Activated CD8-positive, alpha-beta memory T cell treated with anti-CD3 and anti-CD28 coated beads for 48 hours (primary cell): ENCODE measurements around the gene COL27A1.
A peak's percentile ranks its signal among the peaks of the same experiment; 100 is the strongest.

ENCODE experiments used
- DNase-seq, 3 experiments: peaks; one replicate each; pipeline ENCODE4 v3.0.0-alpha.2; 2020; ENCODE audit warnings: low read depth in 2 of 3, low spot score in 2 of 3

COL27A1 gene

DNA sequence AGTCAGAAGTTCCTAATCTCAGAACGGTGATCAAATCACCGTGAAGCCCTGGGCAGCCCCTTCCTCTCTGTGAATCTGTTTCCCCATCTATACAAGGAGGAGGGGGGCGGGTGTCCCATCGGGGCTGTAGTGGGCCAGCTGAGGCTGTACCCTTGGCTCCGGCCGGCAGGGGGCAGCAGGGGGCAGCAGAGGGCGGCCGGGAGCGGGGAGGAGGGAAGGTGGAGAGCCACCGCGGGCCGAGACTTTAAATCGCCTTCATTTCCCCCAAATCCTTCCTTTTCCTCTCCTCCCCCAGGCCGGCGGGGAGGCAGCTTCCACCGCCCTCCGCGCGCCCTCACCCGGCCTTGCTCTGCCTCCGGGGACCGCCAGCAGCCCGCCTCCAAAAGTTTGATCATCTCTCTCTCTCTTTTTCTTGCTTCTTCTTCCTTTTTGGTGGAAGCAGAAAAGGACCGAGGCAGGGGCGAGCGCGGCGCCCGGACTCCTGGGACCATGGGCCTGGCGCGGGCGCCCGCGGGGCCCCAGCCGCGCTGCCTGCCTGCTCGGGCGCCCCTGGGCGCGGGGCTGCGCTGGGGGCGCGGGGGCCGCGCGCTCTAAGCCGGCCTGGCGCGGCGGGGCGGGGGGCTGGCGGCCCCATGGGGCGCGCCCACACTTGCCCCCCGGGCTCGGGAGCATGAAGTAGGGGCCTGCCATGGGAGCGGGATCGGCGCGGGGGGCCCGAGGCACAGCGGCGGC, at the start of gene COL27A1:
Gene COL27A1, plus strand, starts transcription at position 275 of the 732 bp plus-strand sequence. Its CDS starts 414 bp downstream, at position 689.
- DNase-seq: peak; percentile 65 to 76 (median 73)

GRCh38 chr9:114107286-114108001, 47.9 kb upstream of the COL27A1 start:
- no peak for DNase-seq

- DNase-seq: peak; percentile 32 to 49 (median 38)
Observed at GRCh38 chr9:114108016-114108833, 47.1 kb upstream of the COL27A1 start.

- DNase-seq: no peak
Observed at GRCh38 chr9:114109124-114109523, 46.2 kb upstream of the COL27A1 start.

GRCh38 chr9:114110180-114110579, 45.2 kb upstream of the COL27A1 start:
- DNase-seq: no peak

DNA sequence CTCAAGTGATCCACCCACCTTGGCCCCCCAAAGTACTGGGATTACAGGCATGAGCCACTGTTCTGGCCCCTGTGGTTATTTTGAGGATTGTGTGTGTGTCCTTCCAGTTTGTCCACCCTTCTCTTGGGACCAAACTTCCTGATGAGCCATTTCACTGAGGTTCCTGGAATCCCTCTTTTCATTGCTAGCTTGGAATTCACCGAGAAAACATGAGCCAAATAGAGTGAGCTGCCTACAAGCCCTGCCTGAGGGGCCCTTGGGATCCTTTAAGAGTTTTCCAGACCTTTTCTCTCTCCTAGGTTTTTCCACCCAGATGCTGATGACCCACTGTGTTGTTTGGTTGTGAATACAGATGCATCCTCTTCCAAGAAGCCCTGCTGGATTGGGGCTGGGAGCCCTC, 43.0 kb upstream of the COL27A1 start:
- DNase-seq: no peak

DNA sequence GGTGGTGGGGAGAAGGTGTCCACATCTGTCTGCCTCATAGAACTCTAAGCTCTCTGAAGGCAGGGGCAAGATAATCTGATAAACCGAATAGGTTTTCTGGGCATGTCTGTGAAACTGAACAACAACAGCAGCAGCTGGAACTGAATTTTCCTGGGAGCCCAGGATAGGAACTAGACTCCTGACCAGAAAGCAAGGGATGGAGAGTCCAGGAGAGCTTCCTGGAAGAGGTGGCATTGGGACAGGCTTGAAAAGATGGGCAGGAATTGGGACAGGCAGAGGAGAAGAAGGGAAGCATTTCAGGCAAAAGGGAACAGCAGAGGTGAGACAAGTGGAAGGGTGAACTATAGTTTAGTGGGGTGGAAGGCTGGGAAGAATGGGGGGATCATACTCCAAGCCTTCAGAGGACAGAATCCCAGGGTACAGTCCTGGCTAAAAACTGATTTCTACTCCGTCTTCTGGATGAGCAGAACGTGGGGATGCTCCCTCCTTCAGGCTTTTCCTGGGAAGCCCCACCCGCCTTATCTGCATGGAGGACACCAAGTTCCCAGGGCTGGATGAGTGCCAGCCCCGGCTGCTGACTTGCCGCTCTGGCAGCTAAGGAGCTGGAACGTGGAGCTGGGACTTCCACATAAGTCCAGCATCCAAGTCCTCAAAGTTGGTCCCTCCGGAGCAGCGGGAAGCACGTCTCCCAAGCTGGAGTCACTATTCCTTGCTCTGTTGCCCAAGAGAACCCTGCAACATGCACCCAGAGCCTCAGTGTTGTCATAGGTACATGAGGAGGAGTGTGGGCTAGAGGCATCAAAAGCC, 42.4 kb upstream of the COL27A1 start:
- DNase-seq: no peak

DNA sequence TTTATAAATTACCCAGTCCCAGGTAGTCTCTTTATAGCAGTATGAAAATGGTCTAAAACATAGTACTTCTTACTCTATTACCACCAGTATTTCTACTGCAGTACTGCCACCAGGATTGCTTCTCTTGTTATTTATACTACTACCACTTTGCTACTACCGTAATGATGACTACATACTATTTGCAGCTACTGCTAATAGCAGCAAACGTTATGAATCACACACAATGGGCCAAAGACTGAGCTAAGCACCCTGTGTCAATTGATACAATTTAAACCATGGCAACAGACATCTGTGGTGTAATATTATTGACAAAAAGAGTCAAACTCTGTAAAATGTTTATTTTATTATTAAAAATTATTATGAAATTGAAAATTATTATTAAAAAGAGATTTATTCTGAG, 41.0 kb upstream of the COL27A1 start:
- DNase-seq: no peak

DNA sequence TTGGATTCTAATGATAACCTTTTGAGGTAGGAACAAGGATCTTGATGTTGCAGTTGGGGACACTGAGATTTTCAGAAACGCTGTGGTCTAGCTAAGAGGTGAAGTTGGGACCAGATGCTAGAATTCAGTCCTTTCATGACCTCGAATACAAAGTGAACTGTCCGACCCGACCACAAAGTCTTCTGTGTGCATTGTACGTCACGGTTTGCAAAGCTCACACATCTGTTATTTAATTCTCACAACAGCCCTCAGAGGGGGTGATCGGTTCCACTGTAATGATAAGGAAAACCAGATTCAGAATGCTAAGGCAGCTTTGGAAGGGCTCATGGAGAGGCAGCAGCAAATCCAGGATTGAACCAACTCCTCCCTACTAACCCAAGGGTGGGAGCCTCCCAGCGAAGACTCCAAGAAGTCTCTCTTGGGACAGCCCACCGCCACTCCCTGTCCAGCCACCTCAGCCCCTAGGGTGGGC, 39.6 kb upstream of the COL27A1 start:
- DNase-seq: no peak

GRCh38 chr9:114116126-114116747, 39.1 kb upstream of the COL27A1 start:
- no peak for DNase-seq

DNA sequence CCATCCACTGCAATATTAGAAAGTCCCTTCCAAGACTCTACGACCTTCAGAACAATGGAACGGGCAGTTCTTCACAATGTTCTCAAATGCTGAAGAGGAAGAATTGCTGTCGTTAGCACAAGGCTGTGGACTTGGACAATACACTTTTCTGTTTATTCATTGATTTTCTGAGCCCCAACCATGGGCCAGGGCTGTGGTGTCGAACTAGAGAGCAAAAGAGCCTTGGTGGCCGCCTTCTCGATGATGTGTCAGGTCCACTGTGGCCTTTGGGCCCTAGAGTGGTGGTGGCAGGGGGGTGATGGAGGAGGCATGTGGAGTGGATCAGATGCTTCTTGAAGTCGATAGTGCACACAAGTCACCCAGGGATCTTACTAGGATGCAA, 37.7 kb upstream of the COL27A1 start:
- DNase-seq: no peak

- no peak for DNase-seq
Observed at GRCh38 chr9:114117996-114118830, 37.1 kb upstream of the COL27A1 start.

DNA sequence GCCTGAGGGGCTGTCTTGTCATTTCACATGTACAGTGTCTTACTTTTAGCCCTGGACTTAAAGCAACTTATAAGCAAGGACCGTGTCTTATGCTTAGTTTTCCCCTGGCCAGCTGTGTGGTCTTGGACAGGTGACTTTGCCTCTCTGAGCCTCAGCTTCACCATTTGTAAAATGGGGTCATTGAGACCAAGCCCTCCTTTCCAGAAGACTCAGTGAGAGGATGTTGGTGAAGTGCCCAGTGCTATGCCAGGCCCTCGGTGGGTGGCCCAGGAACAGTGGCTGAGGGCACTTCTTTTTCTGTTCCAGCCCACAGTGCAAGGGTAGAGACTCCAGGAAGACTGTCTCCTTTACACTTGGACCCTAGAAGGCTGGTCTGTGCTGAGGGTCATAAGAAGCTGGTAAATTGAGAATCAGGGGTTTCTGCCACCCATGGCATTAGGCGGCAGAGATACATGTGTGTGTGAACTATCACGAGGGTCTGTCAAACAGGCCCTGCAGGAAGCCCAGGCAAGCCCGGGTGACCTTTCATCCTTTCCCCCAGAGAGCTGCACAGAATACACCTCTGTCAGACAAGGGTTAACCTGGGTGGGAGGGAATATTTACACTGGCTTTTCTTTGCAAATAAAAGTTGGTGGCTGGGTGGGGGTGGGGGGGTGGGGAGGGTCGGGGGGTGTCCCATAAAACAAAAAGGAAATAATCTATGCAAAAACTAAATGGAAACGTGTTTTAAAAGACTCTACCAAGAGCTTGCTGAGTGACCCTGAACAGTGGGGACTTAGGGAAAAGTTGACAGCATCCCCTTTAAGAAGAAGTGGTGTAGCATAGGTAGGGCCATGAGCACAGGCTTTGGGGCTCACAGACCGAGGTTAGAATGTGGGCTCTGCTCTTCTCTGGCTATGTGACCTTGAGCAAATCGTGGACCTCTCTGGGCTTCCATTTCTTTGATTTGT, 35.8 kb upstream of the COL27A1 start:
- DNase-seq: no peak

DNA sequence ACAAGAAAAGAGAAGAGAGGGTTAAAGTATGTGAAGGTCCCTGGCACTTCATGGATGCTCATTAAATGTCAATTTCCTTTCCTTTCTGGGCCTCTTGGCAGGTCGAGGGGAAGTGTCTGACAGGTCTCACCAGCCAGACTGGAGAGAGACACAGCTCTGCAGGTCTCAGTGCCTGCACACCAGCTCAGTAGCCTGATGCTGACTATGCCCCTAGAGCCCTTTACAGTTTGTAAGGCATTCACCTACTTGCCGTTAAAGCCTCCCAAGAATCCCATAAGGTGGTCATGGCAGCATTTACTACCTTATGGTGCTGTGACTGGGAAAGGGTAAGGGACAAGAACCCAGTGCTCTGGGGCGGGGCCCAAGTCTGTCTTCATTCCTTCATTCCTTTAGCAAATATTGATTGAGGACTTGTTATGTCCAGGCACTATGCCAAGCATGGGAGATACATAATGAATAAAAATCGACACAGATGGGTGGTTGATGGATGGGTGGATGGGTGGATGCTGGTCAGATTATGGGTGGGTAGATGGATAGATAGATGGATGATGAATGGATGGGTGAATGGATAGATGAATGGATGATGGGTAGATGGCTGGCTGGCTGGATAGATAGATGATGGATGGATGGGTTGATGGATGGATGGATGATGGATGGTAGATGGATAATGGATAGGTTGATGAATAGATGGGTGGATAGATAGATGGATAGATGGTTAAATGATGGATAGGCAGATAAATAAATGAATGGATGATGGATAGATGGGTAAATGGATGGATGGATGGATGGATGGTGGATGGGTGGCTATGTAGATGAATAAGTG, 34.9 kb upstream of the COL27A1 start:
- no peak for DNase-seq

DNA sequence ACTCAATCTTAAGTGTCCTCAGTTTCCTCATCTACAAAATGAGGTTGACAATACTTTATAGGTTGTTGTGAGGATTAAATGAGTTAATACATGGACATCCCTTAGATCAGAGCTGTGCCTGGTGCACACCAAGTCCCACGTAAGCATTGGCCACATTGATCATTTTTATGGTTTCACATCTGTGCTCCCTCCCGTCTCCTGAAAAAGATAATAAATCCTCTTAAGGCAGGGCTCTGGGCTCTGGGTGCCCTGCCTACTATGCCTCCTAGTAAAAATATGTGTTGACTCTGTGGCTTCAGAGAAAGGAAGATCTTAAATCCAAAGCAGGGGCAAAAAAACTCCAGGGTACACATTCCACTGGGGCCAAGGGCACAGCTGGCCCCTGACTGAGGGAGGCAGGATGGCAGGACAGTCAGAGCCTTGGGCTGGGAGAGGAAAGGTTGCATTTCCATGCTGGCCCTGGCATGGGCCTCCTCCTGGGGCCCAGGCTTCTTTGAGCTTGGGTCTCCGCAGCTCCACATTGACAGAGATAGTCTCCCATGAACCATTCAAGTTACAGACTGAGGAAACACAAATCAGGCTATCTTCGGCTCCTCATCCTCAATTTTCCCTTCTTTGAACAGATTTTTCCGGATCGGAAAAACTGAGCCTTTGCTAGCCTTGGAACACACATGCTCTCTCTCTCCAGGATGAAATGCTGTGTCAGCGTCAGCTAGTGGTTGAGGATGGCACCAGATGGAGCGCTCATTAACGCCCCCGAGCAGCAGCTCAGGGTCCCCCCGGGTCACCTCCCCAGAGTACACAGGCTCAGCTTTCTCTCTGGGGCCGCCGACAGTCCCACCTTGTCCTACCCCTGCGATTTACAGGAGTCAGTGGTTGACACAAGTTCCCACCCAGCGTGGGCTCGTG, 33.9 kb upstream of the COL27A1 start:
- no peak for DNase-seq
